A549 (cell line): ENCODE data around the gene CCDC27.

Experiments used
- MAFK ChIP-seq: fragments of 450-650 bp; IDR thresholded peaks from 2 replicates; pipeline ENCODE4 v1.6.1; 2014; ENCODE audit not compliant: partially characterized antibody
- POLR2AphosphoS2 ChIP-seq: conservative IDR thresholded peaks from 2 replicates; pipeline ENCODE4 v1.6.1; 2012; ENCODE audit warnings: low read length, improper control_type of control experiment, inconsistent platforms
- ZNF302 ChIP-seq: fragments of 250-450 bp; sonication (Bioruptor Pico); IDR thresholded peaks from 2 replicates; pipeline ENCODE4 v1.9.0; 2021; ENCODE audit warnings: inconsistent platforms, mild to moderate bottlenecking, moderate library complexity
- TF ChIP-seq, protein P1 (sequence below): fragments of >200 bp; sonication (Bioruptor Twin); formaldehyde crosslinking; IDR thresholded peaks from 3 replicates; pipeline ENCODE4 v1.5.1; 2016

DNA sequence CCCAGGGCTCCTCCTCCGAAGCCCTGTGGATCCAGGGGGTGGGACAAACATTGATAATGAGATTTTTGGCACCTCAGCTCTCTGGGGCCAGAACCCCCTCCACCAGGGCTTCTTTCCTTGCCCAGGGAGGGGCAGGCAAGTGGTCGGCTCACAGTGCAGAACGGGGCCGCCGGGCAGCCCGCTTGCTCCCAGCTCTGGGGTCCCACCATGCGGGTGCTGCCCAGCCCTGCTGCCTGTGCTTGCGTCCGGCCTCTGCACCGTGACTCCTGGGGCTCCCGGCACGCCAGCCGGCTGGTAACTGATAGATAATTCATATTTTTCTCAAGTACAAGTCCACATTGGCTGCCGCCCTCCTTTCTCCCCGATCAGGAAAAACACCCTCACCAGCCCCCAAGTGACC, 42.0 kb upstream of the CCDC27 start:
- TF ChIP-seq, protein P1, sequence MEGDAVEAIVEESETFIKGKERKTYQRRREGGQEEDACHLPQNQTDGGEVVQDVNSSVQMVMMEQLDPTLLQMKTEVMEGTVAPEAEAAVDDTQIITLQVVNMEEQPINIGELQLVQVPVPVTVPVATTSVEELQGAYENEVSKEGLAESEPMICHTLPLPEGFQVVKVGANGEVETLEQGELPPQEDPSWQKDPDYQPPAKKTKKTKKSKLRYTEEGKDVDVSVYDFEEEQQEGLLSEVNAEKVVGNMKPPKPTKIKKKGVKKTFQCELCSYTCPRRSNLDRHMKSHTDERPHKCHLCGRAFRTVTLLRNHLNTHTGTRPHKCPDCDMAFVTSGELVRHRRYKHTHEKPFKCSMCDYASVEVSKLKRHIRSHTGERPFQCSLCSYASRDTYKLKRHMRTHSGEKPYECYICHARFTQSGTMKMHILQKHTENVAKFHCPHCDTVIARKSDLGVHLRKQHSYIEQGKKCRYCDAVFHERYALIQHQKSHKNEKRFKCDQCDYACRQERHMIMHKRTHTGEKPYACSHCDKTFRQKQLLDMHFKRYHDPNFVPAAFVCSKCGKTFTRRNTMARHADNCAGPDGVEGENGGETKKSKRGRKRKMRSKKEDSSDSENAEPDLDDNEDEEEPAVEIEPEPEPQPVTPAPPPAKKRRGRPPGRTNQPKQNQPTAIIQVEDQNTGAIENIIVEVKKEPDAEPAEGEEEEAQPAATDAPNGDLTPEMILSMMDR: no peak
- TF ChIP-seq ZNF302 (no peak), MAFK (no peak), POLR2AphosphoS2 (no peak)
